Calu3 (cell line): Measurements from ENCODE around the gene CKAP5. TPM values are rescaled to one million over a fixed set of nuclear protein-coding genes. Genes with fewer than 3 reads are reported as not detected.

Experiments used
- BruUV-seq: library from RNA; stranded (reverse); fragments of 400-500 nt; replicated peaks from 2 replicates; lab custom pipeline; 2021; lab: Mats Ljungman, UMichigan
- CTCF ChIA-PET: fragments of 300-600 bp; sonication (Branson Sonifier 250); formaldehyde crosslinking; loops from one replicate; lab custom pipeline; 2022; ENCODE audit warnings: antibody characterized with exemption; lab: Charles Lee
- DNase-seq: peaks from one replicate; pipeline ENCODE4 v3.0.0; 2022
- H3K27ac Mint-ChIP-seq: one replicate; pipeline ENCODE4 v1.8.0; 2022; ENCODE audit warnings: mixed read lengths; ENCODE audit not compliant: unreplicated experiment
- H3K27me3 Mint-ChIP-seq: one replicate; pipeline ENCODE4 v1.8.0; 2022; ENCODE audit warnings: mixed read lengths; ENCODE audit not compliant: unreplicated experiment
- H3K36me3 Mint-ChIP-seq: one replicate; pipeline ENCODE4 v1.8.0; 2022; ENCODE audit warnings: mild to moderate bottlenecking, moderate library complexity, mixed read lengths; ENCODE audit not compliant: insufficient read depth, unreplicated experiment
- H3K4me1 Mint-ChIP-seq: one replicate; pipeline ENCODE4 v1.8.0; 2022; ENCODE audit warnings: mild to moderate bottlenecking, low read depth, mixed read lengths; ENCODE audit not compliant: unreplicated experiment
- H3K4me3 Mint-ChIP-seq: one replicate; pipeline ENCODE4 v1.8.0; 2022; ENCODE audit warnings: mild to moderate bottlenecking, low read depth, moderate library complexity, mixed read lengths; ENCODE audit not compliant: unreplicated experiment
- H3K9me3 Mint-ChIP-seq: one replicate; pipeline ENCODE4 v1.8.0; 2022; ENCODE audit warnings: low read depth, mixed read lengths; ENCODE audit not compliant: unreplicated experiment
- CTCF ChIP-seq: fragments of 200-600 bp; IDR thresholded peaks from one replicate; pipeline ENCODE4 v1.8.0; 2022; ENCODE audit warnings: antibody characterized with exemption; ENCODE audit not compliant: unreplicated experiment
- intact Hi-C: fragments of 100-400 bp; cut with micrococcal nuclease; formaldehyde crosslinking; loops from one replicate; pipeline ENCODE4 v1.10.0; 2022; ENCODE audit not compliant: unreplicated experiment
- total RNA-seq: library from RNA; stranded (reverse); gene quantifications from 2 replicates; pipeline ENCODE4 v1.2.3, GENCODE V29; 2022

The CKAP5 gene
- total RNA-seq, 1 experiment from 2014 or later = 140 TPM

DNA sequence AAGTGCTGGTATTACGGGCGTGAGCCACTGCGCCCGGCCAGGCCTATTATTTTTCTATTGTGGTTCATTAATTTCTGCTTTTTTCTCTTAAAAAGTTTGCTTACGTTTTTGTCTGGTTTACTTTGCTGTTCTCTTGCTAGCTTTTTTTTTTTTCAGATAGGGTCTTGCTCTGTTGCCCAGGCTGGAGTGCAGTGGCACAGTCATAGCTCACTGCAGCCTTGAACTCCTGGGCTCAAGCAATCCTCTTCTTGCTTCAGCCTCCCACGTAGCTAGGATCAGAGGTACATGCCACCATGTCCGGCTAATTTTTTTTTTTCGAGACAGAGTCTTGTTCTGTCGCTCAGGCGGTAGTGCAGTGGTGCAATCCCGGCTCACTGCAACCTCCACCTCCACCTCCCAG lies 108.4 kb downstream of the CKAP5 start:
- BruUV-seq = TSS peak; percentile 10
- CTCF ChIA-PET = no interaction called here
- intact Hi-C loops = no loop called here
- Mint-ChIP-seq H3K4me3 (no peak overlapping the region), H3K36me3 (peaks cover 27% of the 10 kb centered on the region), H3K27ac (no peak overlapping the region), H3K4me1 (no peaks in the 10 kb centered on the region), H3K27me3 (no peaks in the 10 kb centered on the region), H3K9me3 (no peaks in the 10 kb centered on the region)
- no peak for DNase-seq
- TF ChIP-seq CTCF = no peak

DNA sequence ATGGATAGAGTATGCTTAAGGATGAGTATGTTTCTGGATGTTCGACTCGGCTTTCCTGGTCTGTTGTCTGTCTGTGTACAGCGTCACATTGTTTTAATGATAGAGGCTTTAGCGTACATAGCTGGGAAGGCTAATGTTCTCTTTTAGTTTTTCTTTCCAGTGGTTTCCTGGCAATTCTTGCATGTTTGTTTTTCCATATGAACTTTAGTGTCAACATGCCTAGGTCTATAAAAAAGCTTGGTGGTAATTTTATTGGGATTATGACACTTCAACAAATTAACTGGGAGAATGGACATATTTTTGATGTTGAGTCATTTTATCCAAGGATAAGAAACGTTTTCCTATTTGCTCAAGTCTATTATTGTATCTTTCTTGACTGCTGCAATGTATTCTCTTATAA lies 109.5 kb downstream of the CKAP5 start:
- no peak overlapping the region for H3K4me3 Mint-ChIP-seq
- no peaks in the 10 kb centered on the region for H3K9me3 Mint-ChIP-seq
- no peaks in the 10 kb centered on the region for H3K4me1 Mint-ChIP-seq
- peaks cover 16% of the 10 kb centered on the region for H3K36me3 Mint-ChIP-seq
- no TSS peak for BruUV-seq
- TF ChIP-seq CTCF = no peak
- H3K27ac Mint-ChIP-seq = no peak overlapping the region
- CTCF ChIA-PET = no interaction called here
- DNase-seq = no peak
- intact Hi-C loops = no loop called here
- H3K27me3 Mint-ChIP-seq = no peaks in the 10 kb centered on the region

- Mint-ChIP-seq H3K4me1 (no peaks in the 10 kb centered on the region), H3K27me3 (no peaks in the 10 kb centered on the region), H3K4me3 (no peak overlapping the region), H3K27ac (no peak overlapping the region), H3K36me3 (peaks cover 11% of the 10 kb centered on the region), H3K9me3 (no peaks in the 10 kb centered on the region)
- intact Hi-C loops = no loop called here
- no TSS peak for BruUV-seq
- no peak for TF ChIP-seq CTCF
- CTCF ChIA-PET = no interaction called here
- no peak for DNase-seq
Observed at GRCh38 chr11:46736146-46736545, 109.9 kb downstream of the CKAP5 start.

DNA sequence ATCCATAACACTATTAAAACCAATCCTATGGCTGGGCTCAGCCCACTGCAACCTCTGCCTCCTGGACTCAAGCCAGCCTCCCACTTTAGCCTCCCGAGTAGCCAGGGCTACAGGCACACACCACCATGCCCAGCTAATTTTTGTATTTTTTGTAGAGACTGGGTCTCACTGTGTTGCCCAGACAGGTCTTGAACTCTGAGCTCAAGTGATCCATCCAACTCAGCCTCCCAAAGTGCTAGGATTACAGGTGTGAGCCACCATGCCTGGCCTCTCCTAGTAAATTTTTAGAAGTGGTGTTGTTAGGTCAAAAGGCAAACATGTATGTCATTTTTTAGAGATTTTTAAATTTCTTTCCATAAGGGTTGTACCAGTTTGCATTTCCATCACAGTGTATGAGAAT lies 112.8 kb downstream of the CKAP5 start:
- intact Hi-C loops = no loop called here
- TF ChIP-seq CTCF = no peak

More for the DNA sequence above, 112.8 kb downstream of the CKAP5 start:
- no peaks in the 10 kb centered on the region for H3K9me3 Mint-ChIP-seq
- no peak for DNase-seq
- H3K27me3 Mint-ChIP-seq = no peaks in the 10 kb centered on the region
- BruUV-seq = no TSS peak
- no peaks in the 10 kb centered on the region for H3K36me3 Mint-ChIP-seq
- CTCF ChIA-PET = no interaction called here
- no peaks in the 10 kb centered on the region for H3K4me1 Mint-ChIP-seq
- no peak overlapping the region for H3K4me3 Mint-ChIP-seq
- no peak overlapping the region for H3K27ac Mint-ChIP-seq
